Colon (tissue), 2 donors: Measurements from ENCODE around the gene SLC38A5.
"Not testable (repeated sequence)": the region's sequence is repeated elsewhere in the genome, so short reads cannot be mapped to it uniquely, and the experiment has no call there.

Experiments used
- FAIRE-seq: peaks from 2 replicates; lab custom pipeline; 2012; peaks lifted over from hg19 to GRCh38; lab: Jason Lieb, UNC
- donor health status: control.
- donor health status: control.

SLC38A5 gene

GRCh38 chrX:48470110-48470832 is at the start of gene SLC38A5:
SLC38A5 (minus strand) TSS chrX:48470260; CDS start chrX:48467924, 2,336 bp downstream.
- no peak for FAIRE-seq

GRCh38 chrX:48519481-48519880 is 49.4 kb upstream of the SLC38A5 start:
- FAIRE-seq: not testable (repeated sequence)

GRCh38 chrX:48516987-48517386 is 46.9 kb upstream of the SLC38A5 start:
- no peak for FAIRE-seq

- FAIRE-seq: no peak
Measured at GRCh38 chrX:48516285-48516684, 46.2 kb upstream of the SLC38A5 start.

GRCh38 chrX:48515842-48516241 is 45.8 kb upstream of the SLC38A5 start:
- no peak for FAIRE-seq

- no peak for FAIRE-seq
Measured at GRCh38 chrX:48514868-48515460, 44.9 kb upstream of the SLC38A5 start.

GRCh38 chrX:48514126-48514806 is 44.2 kb upstream of the SLC38A5 start:
- FAIRE-seq: no peak

- no peak for FAIRE-seq
Measured at GRCh38 chrX:48513670-48514069, 43.6 kb upstream of the SLC38A5 start.

GRCh38 chrX:48512371-48512935 is 42.4 kb upstream of the SLC38A5 start:
- FAIRE-seq: no peak

GRCh38 chrX:48511560-48511959 is 41.5 kb upstream of the SLC38A5 start:
- FAIRE-seq: no peak

- no peak for FAIRE-seq
Measured at GRCh38 chrX:48509619-48510018, 39.6 kb upstream of the SLC38A5 start.

GRCh38 chrX:48509245-48509590 is 39.2 kb upstream of the SLC38A5 start:
- no peak for FAIRE-seq

GRCh38 chrX:48508400-48509244 is 38.6 kb upstream of the SLC38A5 start, which contains the start of gene PORCN:
PORCN (plus strand) TSS chrX:48508992; CDS start chrX:48509821, 829 bp downstream.
- no peak for FAIRE-seq

- FAIRE-seq: no peak
Measured at GRCh38 chrX:48507246-48507645, 37.2 kb upstream of the SLC38A5 start.

GRCh38 chrX:48505481-48505880 is 35.4 kb upstream of the SLC38A5 start:
- no peak for FAIRE-seq

GRCh38 chrX:48504261-48504660 is 34.2 kb upstream of the SLC38A5 start:
- FAIRE-seq: no peak

- FAIRE-seq: no peak
Measured at GRCh38 chrX:48498374-48498809, 28.3 kb upstream of the SLC38A5 start.

- FAIRE-seq: no peak
Measured at GRCh38 chrX:48497871-48498270, 27.8 kb upstream of the SLC38A5 start.

GRCh38 chrX:48496660-48497059 is 26.6 kb upstream of the SLC38A5 start:
- no peak for FAIRE-seq

- peak; percentile 18 for FAIRE-seq
Measured at GRCh38 chrX:48493890-48494364, 23.9 kb upstream of the SLC38A5 start.

- no peak for FAIRE-seq
Measured at GRCh38 chrX:48492293-48492910, 22.3 kb upstream of the SLC38A5 start.
